GM12878 (cell line): ENCODE measurements around the gene SP2. TPM values are rescaled to one million over a fixed set of nuclear protein-coding genes. Genes with fewer than 3 reads are reported as not detected.

Source experiments
- BHLHE40 ChIP-seq, 2 experiments: fragments of 450-650 bp in 1 of 2; IDR thresholded peaks; 2 replicates each; pipeline ENCODE4 v1.6.1; 2011 to 2017; ENCODE audit warnings: low read depth in 2 of 2, borderline replicate concordance in 1 of 2, improper control_type of control experiment in 1 of 2, low read length in 1 of 2, mild to moderate bottlenecking in 1 of 2
- NBN ChIP-seq: fragments of 450-650 bp; IDR thresholded peaks from 2 replicates; pipeline ENCODE4 v1.6.1; 2016
- PRDM15 ChIP-seq: fragments of 450-650 bp; formaldehyde crosslinking; IDR thresholded peaks from 2 replicates; pipeline ENCODE4 v1.4.0; 2020; ENCODE audit warnings: mild to moderate bottlenecking, moderate library complexity
- RFX5 ChIP-seq: IDR thresholded peaks from 2 replicates; pipeline ENCODE4 v1.6.1; 2011; ENCODE audit warnings: low read depth, low read length, improper control_type of control experiment
- SKIL ChIP-seq: fragments of 450-650 bp; IDR thresholded peaks from 2 replicates; pipeline ENCODE4 v1.6.1; 2017; ENCODE audit warnings: mild to moderate bottlenecking, low read depth, inconsistent platforms; ENCODE audit not compliant: poor library complexity, severe bottlenecking
- polyA plus RNA-seq, 11 experiments: library from polyadenylated mRNA; depleted of rRNA in 4 of 11; unstranded in 6 of 11; stranded (reverse) in 5 of 11; fragments of >200 nt; fragmentation: Nextera tagmentation in 4 of 11; fragmentation: Illumina TruSeq in 1 of 11; extraction: Ambion mirVana in 4 of 11; extraction: Trizol in 1 of 11; gene quantifications; 1 replicate in 1 of 11; 2 replicates in 10 of 11; pipeline versions ENCODE4 v1.2.1 to v1.2.3, GENCODE V29; 2011 to 2016; ENCODE audit warnings: inconsistent platforms in 2 of 11, missing spikeins in 2 of 11, low read depth in 1 of 11
- total RNA-seq, 4 experiments: library from RNA; depleted of rRNA in 3 of 4; stranded (reverse); fragments of >200 nt in 3 of 4; fragmentation: Illumina TruSeq in 1 of 4; extraction: Trizol in 1 of 4; gene quantifications; 2 replicates each; pipeline versions ENCODE4 v1.2.1 to v1.2.3, GENCODE V29; 2013 to 2021
- TF ChIP-seq, protein P1 (sequence below): fragments of 450-650 bp; IDR thresholded peaks from 2 replicates; pipeline ENCODE4 v1.6.1; 2017; ENCODE audit warnings: mild to moderate bottlenecking, moderate library complexity

The SP2 gene
- total and polyA plus RNA-seq, 10 of the 15 experiments (the other 5 are each of a cell fraction or from before 2014, with no cell fraction given), result 1.2 to 19.1 (median 4.8) TPM

- TF ChIP-seq SKIL (no peak), BHLHE40 (IDR thresholded peaks at IDR 0.05; ENCODE audit: borderline replicate concordance in 1 of 2, low read depth in 2 of 2, low read length in 1 of 2) (no peak), RFX5 (no peak), NBN (no peak), PRDM15 (CRISPR knock-in tag) (no peak)
- TF ChIP-seq, protein P1, sequence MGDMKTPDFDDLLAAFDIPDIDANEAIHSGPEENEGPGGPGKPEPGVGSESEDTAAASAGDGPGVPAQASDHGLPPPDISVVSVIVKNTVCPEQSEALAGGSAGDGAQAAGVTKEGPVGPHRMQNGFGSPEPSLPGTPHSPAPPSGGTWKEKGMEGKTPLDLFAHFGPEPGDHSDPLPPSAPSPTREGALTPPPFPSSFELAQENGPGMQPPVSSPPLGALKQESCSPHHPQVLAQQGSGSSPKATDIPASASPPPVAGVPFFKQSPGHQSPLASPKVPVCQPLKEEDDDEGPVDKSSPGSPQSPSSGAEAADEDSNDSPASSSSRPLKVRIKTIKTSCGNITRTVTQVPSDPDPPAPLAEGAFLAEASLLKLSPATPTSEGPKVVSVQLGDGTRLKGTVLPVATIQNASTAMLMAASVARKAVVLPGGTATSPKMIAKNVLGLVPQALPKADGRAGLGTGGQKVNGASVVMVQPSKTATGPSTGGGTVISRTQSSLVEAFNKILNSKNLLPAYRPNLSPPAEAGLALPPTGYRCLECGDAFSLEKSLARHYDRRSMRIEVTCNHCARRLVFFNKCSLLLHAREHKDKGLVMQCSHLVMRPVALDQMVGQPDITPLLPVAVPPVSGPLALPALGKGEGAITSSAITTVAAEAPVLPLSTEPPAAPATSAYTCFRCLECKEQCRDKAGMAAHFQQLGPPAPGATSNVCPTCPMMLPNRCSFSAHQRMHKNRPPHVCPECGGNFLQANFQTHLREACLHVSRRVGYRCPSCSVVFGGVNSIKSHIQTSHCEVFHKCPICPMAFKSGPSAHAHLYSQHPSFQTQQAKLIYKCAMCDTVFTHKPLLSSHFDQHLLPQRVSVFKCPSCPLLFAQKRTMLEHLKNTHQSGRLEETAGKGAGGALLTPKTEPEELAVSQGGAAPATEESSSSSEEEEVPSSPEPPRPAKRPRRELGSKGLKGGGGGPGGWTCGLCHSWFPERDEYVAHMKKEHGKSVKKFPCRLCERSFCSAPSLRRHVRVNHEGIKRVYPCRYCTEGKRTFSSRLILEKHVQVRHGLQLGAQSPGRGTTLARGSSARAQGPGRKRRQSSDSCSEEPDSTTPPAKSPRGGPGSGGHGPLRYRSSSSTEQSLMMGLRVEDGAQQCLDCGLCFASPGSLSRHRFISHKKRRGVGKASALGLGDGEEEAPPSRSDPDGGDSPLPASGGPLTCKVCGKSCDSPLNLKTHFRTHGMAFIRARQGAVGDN, result no peak
These were observed 1.5 kb downstream of the SP2 start (continued) for GRCh38 chr17:47897561-47897960.
